HepG2 (cell line): Measurements from ENCODE around the gene FIS1. TPM values are rescaled to one million over a fixed set of nuclear protein-coding genes. Genes with fewer than 3 reads are reported as not detected.

Source experiments
- DRAP1 ChIP-seq: IDR thresholded peaks from 2 replicates; pipeline ENCODE4 v1.6.1; 2016; ENCODE audit warnings: missing genetic modification reagents, missing compliant biosample characterization
- FOXJ3 ChIP-seq: sonication (generic); formaldehyde crosslinking; IDR thresholded peaks from 2 replicates; pipeline ENCODE4 v1.4.0; 2020; ENCODE audit warnings: missing genetic modification reagents, mild to moderate bottlenecking, borderline replicate concordance
- FOXK1 ChIP-seq: sonication (generic); formaldehyde crosslinking; IDR thresholded peaks from 2 replicates; pipeline ENCODE4 v1.4.0; 2020; ENCODE audit warnings: low read depth, missing genetic modification reagents, borderline replicate concordance
- HDAC2 ChIP-seq: sonication (generic); formaldehyde crosslinking; IDR thresholded peaks from 2 replicates; pipeline ENCODE4 v1.4.0; 2020; ENCODE audit warnings: missing genetic modification reagents
- HHEX ChIP-seq: IDR thresholded peaks from 2 replicates; pipeline ENCODE4 v1.6.1; 2016; ENCODE audit warnings: control low read depth
- HNRNPK ChIP-seq: fragments of 200-400 bp; formaldehyde crosslinking; IDR thresholded peaks from 2 replicates; pipeline ENCODE4 v1.6.1; 2018; ENCODE audit warnings: low read length, low read depth, moderate library complexity, mild to moderate bottlenecking; ENCODE audit not compliant: poor library complexity, severe bottlenecking
- HOXD1 ChIP-seq: sonication (generic); formaldehyde crosslinking; IDR thresholded peaks from 2 replicates; pipeline ENCODE4 v1.5.0; 2020; ENCODE audit warnings: missing genetic modification reagents
- MAFK ChIP-seq, 2 experiments: IDR thresholded peaks in 1 of 2; conservative IDR thresholded peaks in 1 of 2; 2 replicates each; pipeline ENCODE4 v1.6.1; 2011; ENCODE audit warnings: improper control_type of control experiment in 2 of 2, low read length in 2 of 2
- MNT ChIP-seq: fragments of 450-650 bp; IDR thresholded peaks from 2 replicates; pipeline ENCODE4 v1.6.1; 2016
- TEF ChIP-seq: sonication (generic); formaldehyde crosslinking; IDR thresholded peaks from 2 replicates; pipeline ENCODE4 v1.5.0; 2020; ENCODE audit warnings: missing genetic modification reagents
- ZBTB3 ChIP-seq: sonication (generic); formaldehyde crosslinking; IDR thresholded peaks from 2 replicates; pipeline ENCODE4 v1.4.0; 2020; ENCODE audit warnings: low read depth, mild to moderate bottlenecking, moderate library complexity, missing genetic modification reagents, borderline replicate concordance
- ZBTB33 ChIP-seq: sonication (generic); formaldehyde crosslinking; IDR thresholded peaks from 2 replicates; pipeline ENCODE4 v1.4.0; 2020; ENCODE audit warnings: missing genetic modification reagents
- ZFP36L2 ChIP-seq: sonication (generic); formaldehyde crosslinking; IDR thresholded peaks from 2 replicates; pipeline ENCODE4 v1.4.0; 2020; ENCODE audit warnings: missing genetic modification reagents
- ZNF256 ChIP-seq: sonication (generic); formaldehyde crosslinking; conservative IDR thresholded peaks from 2 replicates; pipeline ENCODE4 v1.4.0; 2020; ENCODE audit warnings: missing genetic modification reagents
- ZNF281 ChIP-seq: sonication (generic); formaldehyde crosslinking; IDR thresholded peaks from 2 replicates; pipeline ENCODE4 v1.4.0; 2020; ENCODE audit warnings: missing genetic modification reagents, borderline replicate concordance
- ZNF530 ChIP-seq: sonication (generic); formaldehyde crosslinking; IDR thresholded peaks from 2 replicates; pipeline ENCODE4 v1.5.0; 2020; ENCODE audit warnings: low read depth, mild to moderate bottlenecking, missing genetic modification reagents
- polyA plus RNA-seq, 8 experiments: library from polyadenylated mRNA; depleted of rRNA in 3 of 8; stranded (reverse) in 7 of 8; unstranded in 1 of 8; fragments of >200 nt; fragmentation: Illumina TruSeq in 4 of 8; extraction: Trizol in 4 of 8; gene quantifications; 2 replicates each; pipeline versions ENCODE4 v1.2.1 to v1.2.3, GENCODE V29; 2011 to 2016; ENCODE audit warnings: low read depth in 4 of 8, missing spikeins in 1 of 8, mixed read lengths in 1 of 8; ENCODE audit not compliant: insufficient read depth in 1 of 8
- total RNA-seq, 5 experiments: library from RNA; depleted of rRNA; stranded (reverse); fragments of >200 nt; fragmentation: Illumina TruSeq; extraction: Trizol; gene quantifications; 2 replicates each; pipeline ENCODE4 v1.2.3, GENCODE V29; 2016; ENCODE audit warnings: low read depth in 1 of 5
- TF ChIP-seq, protein P1 (sequence below): IDR thresholded peaks from 2 replicates; pipeline ENCODE4 v1.6.1; 2016; ENCODE audit warnings: missing biosample characterization, missing genetic modification reagents, low read depth
- TF ChIP-seq, protein P2 (sequence below): sonication (generic); formaldehyde crosslinking; IDR thresholded peaks from 2 replicates; pipeline ENCODE4 v1.4.0; 2020; ENCODE audit warnings: missing genetic modification reagents

Gene FIS1
- total and polyA plus RNA-seq, 2 of the 13 experiments (the other 11 are each of a cell fraction or from before 2014, with no cell fraction given): 97.5 to 101 TPM

DNA sequence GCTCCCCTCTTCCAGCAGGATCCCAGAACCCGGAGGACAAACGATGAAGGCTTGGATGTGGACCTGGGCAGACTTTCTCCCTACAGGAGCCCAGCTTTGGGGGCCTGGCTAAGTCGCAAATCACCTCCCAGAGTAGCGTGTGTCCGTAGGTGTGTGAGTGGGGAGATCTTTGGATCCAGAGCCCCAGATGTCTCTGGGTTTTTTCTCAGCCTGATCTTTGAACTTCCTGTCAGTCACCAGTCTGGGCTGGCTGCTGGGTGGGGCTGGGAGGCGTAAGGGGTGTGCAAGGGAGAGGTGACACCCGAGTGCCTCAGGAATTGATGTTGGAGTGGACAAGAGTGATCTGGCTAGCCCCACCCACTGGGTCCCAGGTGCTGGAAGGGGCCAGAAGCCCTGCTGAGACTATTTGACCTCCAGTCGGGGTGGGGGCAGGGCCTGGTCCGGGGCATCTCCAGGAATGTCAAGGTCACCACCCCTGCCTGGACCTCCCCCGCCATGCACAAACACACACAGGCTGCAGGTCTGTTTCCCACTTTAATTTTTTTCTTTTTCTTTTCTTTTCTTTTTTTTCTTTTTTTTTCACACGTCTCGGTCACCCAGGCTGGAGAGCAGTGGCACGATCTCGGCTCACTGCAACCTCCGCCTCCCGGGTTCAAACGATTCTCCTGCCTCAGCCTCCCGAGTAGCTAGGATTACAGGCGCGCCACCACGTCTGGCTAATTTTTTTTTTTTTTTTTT is 43.9 kb downstream of the FIS1 start, which contains the start of gene MOGAT3 (continued):
- TF ChIP-seq MNT (0 out of 2 replicates have a peak, but pooled peaks have one; percentile 17), ZBTB33 (CRISPR knock-in tag) (no peak), ZNF256 (CRISPR knock-in tag) (no peak), HDAC2 (peak; percentile 64), HNRNPK (no peak), DRAP1 (CRISPR knock-in tag) (peak; percentile 89), HHEX (CRISPR knock-in tag) (peak; percentile 61; the same call in 1 of the 2 replicates), FOXK1 (CRISPR knock-in tag) (peak; percentile 49; the same call in 1 of the 2 replicates), ZFP36L2 (CRISPR knock-in tag) (0 out of 2 replicates have a peak, but pooled peaks have one; percentile 55), ZNF281 (peak; percentile 99), ZBTB3 (no peak), FOXJ3 (peak; percentile 16; the same call in 1 of the 2 replicates), TEF (CRISPR knock-in tag) (no peak), ZNF530 (CRISPR knock-in tag) (no peak), MAFK (conservative IDR thresholded peaks at IDR 0.05 in 1 of 2, IDR thresholded peaks at IDR 0.05 in 1 of 2; ENCODE audit: low read length in 2 of 2) (no peak), HOXD1 (peak; percentile 55; the same call in 1 of the 2 replicates)
- TF ChIP-seq, protein P1, sequence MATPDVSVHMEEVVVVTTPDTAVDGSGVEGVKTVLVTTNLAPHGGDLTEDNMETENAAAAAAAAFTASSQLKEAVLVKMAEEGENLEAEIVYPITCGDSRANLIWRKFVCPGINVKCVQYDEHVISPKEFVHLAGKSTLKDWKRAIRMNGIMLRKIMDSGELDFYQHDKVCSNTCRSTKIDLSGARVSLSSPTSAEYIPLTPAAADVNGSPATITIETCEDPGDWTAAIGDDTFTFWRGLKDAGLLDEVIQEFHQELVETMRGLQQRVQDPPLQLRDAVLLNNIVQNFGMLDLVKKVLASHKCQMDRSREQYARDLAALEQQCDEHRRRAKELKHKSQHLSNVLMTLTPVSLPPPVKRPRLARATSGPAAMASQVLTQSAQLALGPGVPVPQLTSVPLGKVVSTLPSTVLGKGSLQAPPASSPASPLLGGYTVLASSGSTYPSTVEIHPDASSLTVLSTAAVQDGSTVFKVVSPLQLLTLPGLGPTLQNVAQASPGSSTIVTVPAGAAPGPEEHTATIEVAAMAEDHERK (CRISPR knock-in tag): no peak
- TF ChIP-seq, protein P2, sequence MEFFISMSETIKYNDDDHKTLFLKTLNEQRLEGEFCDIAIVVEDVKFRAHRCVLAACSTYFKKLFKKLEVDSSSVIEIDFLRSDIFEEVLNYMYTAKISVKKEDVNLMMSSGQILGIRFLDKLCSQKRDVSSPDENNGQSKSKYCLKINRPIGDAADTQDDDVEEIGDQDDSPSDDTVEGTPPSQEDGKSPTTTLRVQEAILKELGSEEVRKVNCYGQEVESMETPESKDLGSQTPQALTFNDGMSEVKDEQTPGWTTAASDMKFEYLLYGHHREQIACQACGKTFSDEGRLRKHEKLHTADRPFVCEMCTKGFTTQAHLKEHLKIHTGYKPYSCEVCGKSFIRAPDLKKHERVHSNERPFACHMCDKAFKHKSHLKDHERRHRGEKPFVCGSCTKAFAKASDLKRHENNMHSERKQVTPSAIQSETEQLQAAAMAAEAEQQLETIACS (CRISPR knock-in tag): no peak
